Inflammatory macrophage treated with lipopolysaccharide for 1 hour (primary cell): ENCODE results near the gene TARM1.
A peak's percentile ranks its signal among the peaks of the same experiment; 100 is the strongest.
"Not testable (repeated sequence)": the region's sequence is repeated elsewhere in the genome, so short reads cannot be mapped to it uniquely, and the experiment has no call there.

Source experiments
- DNase-seq, 2 donors: peaks; one replicate each; pipeline ENCODE4 v3.0.0-alpha.2; 2020 to 2022

Gene TARM1

DNA sequence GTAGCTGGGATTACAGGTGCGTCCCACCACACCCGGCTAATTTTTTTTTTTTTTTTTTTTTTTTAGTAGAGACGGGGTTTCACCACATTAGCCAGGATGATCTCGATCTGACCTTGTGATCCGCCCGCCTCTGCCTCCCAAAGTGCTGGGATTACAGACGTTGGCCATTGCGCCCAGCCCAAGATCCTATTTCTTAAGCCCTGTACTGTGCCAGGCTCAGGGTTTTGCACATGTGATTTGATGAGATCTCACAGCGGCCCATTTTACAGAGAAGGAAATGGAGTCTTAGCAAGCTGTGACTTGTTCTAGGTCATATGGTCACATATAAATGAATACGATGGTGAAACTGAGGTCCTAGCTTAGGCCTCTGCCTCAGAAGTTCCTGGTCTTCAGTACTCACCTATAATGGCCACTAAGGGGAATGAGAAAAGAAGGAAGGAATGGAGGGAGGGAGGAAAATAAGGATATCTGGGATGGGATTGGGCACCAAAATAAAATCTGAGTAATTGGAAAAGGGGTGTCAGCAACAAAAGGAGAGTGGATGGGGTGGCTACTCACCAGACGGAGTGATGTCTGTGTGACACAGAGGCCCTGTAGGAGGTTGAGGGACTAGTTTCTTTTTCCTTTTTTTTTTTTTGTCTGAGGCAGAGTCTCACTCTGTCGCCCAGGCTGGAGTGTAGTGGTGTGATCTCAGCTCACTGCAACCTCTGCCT, 18.2 kb upstream of the TARM1 start:
- DNase-seq, result peak; percentile 56 to 68

DNA sequence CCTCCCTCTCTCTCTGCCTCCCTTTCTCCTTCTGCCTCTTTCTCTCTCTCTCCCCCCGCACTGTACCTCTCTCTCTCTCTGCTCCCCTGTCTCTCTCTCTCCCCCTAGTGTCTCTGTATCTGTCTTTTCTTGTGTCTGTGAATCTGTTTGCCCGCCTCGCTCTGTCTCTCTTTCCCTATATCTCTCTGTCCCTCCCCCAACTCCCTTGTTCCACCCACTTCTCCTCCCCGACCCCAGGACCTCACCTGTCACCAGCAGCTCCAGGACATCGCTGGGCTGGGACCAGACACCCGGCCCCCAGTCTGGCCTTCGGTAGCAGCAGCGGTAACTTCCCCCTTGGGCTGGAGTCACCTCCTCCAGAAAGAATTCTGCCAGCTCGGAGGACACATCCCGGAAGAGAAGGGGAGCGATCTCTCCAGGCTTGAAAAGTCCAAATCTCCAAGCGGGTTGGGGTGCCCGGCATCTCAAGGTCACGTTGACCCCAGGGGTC, 15.5 kb upstream of the TARM1 start:
- peak in 1 of 2 donors; percentile 23 for DNase-seq

DNA sequence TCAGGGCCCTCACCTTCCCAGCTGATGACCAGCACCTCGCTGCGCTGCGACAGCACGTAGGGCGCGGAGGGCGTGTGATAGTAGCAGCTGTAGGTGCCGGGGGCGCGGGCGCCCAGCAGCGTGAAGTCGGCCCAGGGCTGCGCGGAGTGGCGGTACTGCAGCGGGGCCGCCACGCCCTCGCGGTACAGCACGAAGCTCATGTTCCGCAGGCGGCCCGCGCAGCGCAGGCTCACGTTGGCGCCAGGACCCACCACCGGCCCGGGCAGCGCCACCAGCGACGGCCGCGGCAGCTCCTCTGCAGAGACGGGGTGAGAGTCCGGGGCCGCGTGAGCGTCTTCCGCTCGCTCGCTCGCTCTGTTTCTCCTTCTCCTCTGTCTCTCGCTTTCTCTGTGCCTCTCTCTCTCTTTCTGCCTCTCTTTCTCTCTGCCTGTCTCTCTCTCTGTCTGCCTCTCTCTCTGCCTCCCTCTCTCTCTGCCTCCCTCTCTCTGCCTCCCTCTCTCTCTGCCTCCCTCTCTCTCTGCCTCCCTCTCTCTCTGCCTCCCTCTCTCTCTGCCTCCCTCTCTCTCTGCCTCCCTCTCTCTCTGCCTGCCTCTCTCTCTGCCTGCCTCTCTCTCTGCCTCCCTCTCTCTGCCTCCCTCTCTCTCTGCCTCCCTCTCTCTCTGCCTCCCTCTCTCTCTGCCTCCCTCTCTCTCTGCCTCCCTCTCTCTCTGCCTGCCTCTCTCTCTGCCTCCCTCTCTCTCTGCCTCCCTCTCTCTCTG, 14.9 kb upstream of the TARM1 start:
- DNase-seq, result peak in 1 of 2 donors; percentile 11

DNA sequence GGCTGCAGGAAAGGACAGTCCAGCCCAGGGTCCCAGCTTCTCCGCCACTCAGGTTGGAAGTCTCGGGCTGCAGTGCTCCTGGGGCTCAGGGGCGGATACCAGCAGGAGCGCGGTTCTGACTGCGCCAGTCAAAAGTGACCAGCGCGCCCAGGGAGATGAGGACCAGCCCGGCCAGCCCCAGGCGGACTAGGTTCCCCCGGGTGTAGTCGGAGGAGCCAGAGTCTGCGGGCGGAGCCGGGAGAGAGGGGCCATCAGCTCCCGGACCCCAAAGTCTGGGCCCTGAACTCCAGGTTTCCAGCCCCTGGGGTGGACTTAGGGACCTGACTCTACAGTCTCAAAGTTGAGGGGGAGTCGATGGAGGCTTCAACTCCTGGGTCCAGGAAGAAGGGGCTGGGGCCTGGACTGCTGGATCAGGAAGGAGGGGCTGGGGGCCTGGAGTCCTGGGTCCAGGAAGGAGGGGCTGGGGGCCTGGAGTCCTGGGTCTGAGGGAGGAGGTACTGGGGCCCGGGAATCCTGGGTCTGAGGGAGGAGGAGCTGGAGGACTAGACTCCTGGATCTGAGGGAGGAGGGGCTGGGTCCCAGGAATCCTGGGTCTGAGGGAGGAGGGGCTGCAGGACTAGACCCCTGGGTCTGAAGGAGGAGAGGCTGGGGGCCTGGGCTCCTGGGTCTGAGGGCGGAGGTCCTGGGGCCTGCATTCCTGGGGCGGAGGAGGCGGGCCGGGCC, 14.1 kb upstream of the TARM1 start:
- DNase-seq, result no peak

- no peak for DNase-seq
These were observed 13.3 kb upstream of the TARM1 start for GRCh38 chr19:54094426-54095000.

DNA sequence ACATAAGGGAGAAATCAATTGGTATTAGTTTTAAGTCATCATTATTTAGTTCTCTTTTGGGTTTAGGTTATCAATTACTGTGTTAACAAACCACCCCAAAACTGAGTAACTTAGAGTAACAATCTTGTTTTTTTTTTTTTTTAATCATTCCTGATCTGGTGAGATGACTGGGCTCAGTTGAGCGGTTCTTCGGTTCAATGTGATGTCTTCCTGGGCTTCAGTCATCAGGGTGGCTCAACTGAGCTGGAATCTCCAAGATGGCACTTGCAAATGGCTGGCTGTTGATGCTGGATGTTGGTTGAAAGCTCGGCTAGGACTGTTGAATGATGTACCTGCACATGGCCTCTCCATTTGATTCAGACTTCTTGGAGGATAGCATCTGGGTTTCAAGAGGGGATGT, 3.2 kb upstream of the TARM1 start:
- no peak for DNase-seq

- peak; percentile 58 to 81 for DNase-seq
These were observed 3.8 kb downstream of the TARM1 start for GRCh38 chr19:54077334-54077733.

DNA sequence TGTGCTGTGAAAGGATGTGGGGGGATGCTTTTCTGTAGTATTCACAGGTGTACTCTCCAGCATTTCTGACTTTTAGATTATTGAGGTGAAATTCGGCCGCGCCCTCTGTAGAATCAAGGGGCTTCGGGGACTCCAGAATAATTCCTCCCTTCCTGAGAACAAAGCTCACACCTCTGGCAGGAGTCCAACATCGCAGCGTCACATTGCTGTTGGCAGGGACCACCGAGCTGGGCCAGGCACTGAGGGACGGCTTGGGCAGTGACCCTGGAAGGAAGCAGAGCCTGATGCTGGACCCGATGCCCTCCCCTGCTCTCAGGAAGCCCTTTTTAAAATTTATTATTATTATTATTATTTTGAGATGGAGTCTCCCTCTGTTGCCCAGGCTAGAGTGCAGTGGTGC, 6.3 kb downstream of the TARM1 start:
- DNase-seq, result no peak

- DNase-seq, result no peak
These were observed 7.3 kb downstream of the TARM1 start for GRCh38 chr19:54073829-54074228.

DNA sequence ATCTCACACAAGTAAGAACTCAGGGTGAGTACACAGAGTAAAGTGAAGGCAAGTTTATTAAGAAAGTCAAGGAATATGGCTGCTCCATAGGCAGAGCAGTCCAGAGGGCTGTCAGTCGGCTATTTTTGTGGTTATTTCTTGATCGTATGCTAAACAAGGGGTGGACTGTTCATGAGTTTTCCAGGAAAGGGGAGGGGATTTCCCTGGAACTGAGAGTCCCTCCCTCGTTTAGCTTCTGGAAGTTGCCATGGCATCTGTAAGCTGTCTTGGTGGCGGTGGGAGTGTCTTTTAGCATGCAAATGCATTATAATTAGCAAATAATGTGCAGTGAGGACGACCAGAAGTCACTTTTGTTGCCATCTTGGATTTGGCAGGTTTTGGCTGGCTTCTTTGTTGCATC, 11.7 kb downstream of the TARM1 start:
- no peak for DNase-seq

GRCh38 chr19:54063350-54064116, 17.6 kb downstream of the TARM1 start, which contains the start of gene VSTM1:
Gene VSTM1, minus strand, starts transcription at chr19:54063897. Its CDS starts 120 bp downstream, at chr19:54063777.
- no peak for DNase-seq

GRCh38 chr19:54062643-54063042, 18.5 kb downstream of the TARM1 start:
- peak; percentile 25 to 61 for DNase-seq

GRCh38 chr19:54047616-54048015, 33.5 kb downstream of the TARM1 start:
- peak; percentile 90 to 92 for DNase-seq

- no peak for DNase-seq
These were observed 35.4 kb downstream of the TARM1 start for GRCh38 chr19:54045771-54046170.

GRCh38 chr19:54042989-54043388, 38.2 kb downstream of the TARM1 start:
- DNase-seq, result no peak

GRCh38 chr19:54041969-54042606, 39.1 kb downstream of the TARM1 start:
- no peak for DNase-seq

- no peak for DNase-seq
These were observed 41.2 kb downstream of the TARM1 start for GRCh38 chr19:54040003-54040402.

DNA sequence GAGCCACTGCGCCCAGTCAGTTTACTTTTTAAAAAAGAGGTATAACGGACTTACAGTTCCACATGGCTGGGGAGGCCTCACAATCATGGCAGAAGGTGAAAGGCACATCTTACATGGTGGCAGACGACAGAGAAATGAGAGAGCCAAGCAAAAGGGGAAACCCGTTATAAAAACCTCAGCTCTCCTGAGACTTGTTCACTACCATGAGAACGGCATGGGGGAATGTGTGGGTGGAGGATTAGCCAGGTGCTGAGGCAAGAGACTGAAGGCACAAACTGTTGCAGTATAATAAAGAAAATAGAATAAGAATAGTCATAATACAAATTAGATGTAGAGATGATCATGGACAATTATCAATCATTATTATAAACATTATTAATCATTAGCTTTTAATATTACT, 44.6 kb downstream of the TARM1 start:
- DNase-seq, result not testable (repeated sequence)

- DNase-seq, result peak in 1 of 2 donors; percentile 31
These were observed 45.7 kb downstream of the TARM1 start for GRCh38 chr19:54035215-54036178.

DNA sequence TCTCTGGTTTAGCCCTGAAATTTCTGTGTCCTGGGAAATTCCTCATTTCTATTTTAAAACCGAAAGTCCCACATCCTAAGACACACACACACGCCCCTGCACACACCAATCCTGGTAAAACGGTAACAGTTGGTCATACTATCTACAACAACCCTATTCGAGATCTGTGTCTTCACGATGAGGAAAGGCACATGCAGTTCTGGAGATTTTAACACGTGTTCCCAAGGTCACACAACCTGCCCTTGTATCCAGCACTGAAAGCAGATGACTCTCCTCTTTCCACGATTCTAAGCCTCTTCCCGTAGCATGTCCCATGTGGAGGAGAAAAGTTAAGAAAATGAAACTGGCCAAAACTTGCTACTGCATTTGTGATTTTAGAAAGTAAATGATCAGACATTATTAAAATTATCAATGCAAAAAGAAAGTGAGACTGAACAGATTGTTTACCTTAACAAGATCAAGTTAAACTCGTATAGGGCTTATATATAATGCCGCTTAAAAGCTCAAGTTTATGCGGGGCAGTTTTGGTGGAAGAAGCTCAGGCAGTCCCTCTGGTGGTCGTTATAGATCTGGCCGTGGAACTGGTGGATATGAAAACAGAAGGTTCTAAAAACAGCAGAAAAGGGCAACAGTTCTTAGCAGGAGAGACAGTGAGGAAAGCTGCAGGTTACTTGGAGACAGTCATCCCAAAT, 50.1 kb downstream of the TARM1 start:
- DNase-seq, result no peak
